Endothelial cell of umbilical vein (primary cell): ENCODE measurements around the gene LRRC47. TPM values are rescaled to one million over a fixed set of nuclear protein-coding genes. Genes with fewer than 3 reads are reported as not detected.

ENCODE experiments used
- BruUV-seq: library from RNA; stranded (reverse); fragments of 400-500 nt; replicated peaks from 2 replicates; lab custom pipeline; 2021; lab: Mats Ljungman, UMichigan
- CTCF ChIA-PET: fragments of 300-600, 350-600 bp; sonication (Branson Sonifier 250); formaldehyde crosslinking; loops from one replicate; lab custom pipeline; 2021; ENCODE audit warnings: antibody characterized with exemption, inconsistent platforms; lab: Charles Lee
- POLR2A ChIA-PET: fragments of 300-600, 350-600 bp; sonication (Branson Sonifier 250); formaldehyde crosslinking; loops from one replicate; lab custom pipeline; 2021; ENCODE audit warnings: antibody characterized with exemption, inconsistent platforms; lab: Charles Lee
- DNase-seq: peaks from one replicate; pipeline ENCODE4 v3.0.0-alpha.2; 2011; ENCODE audit warnings: low read depth, low spot score
- FAIRE-seq: peaks from 2 replicates; lab custom pipeline; 2011; peaks lifted over from hg19 to GRCh38; lab: Jason Lieb, UNC
- H2AFZ ChIP-seq: 2 replicates; pipeline ENCODE4 v1.6.0; 2012; ENCODE audit warnings: low read depth, low read length, control low read depth, inconsistent platforms
- H3K27ac ChIP-seq: 2 replicates; pipeline ENCODE4 v1.5.1; 2011; ENCODE audit warnings: low read depth, mild to moderate bottlenecking, control low read depth, low read length, moderate library complexity; ENCODE audit not compliant: insufficient read depth
- H3K27me3 ChIP-seq, 2 experiments: 2 replicates each; pipeline versions ENCODE4 v1.6.0 to v1.6.1; 2011; ENCODE audit warnings: low read length in 2 of 2, mixed read lengths in 1 of 2; ENCODE audit not compliant: control insufficient read depth in 2 of 2, insufficient read depth in 2 of 2
- H3K36me3 ChIP-seq, 2 experiments: 2 replicates in 1 of 2; 3 replicates in 1 of 2; pipeline ENCODE4 v1.5.1; 2011; ENCODE audit warnings: low read length in 2 of 2, mild to moderate bottlenecking in 1 of 2, moderate library complexity in 1 of 2; ENCODE audit not compliant: control insufficient read depth in 2 of 2, insufficient read depth in 2 of 2; ENCODE audit errors: extremely low read depth in 1 of 2
- H3K4me1 ChIP-seq: 3 replicates; pipeline ENCODE4 v1.5.1; 2011; ENCODE audit warnings: mild to moderate bottlenecking, low read length; ENCODE audit not compliant: control insufficient read depth, insufficient read depth; ENCODE audit errors: extremely low read depth
- H3K4me2 ChIP-seq: 2 replicates; pipeline ENCODE4 v1.6.1; 2011; ENCODE audit warnings: low read length, control low read depth, mixed read lengths; ENCODE audit not compliant: insufficient read depth
- H3K4me3 ChIP-seq, 3 experiments: fragments of 200-600 bp in 1 of 3; sonication (generic), shearing (Covaris generic) in 1 of 3; replicated peaks in 1 of 3; 2 replicates each; pipeline ENCODE4 v1.5.1; 2011 to 2016; ENCODE audit warnings: control low read depth in 3 of 3, low read length in 3 of 3, mild to moderate bottlenecking in 2 of 3, inconsistent platforms in 1 of 3, low read depth in 1 of 3, moderate library complexity in 1 of 3; ENCODE audit not compliant: insufficient read depth in 1 of 3
- H3K79me2 ChIP-seq: 2 replicates; pipeline ENCODE4 v1.6.0; 2012; ENCODE audit warnings: low read length, inconsistent platforms; ENCODE audit not compliant: control insufficient read depth, insufficient read depth
- H3K9ac ChIP-seq: replicated peaks from 2 replicates; pipeline ENCODE3; 2011; ENCODE audit warnings: low read length, control low read depth; ENCODE audit not compliant: insufficient read depth; ENCODE audit errors: extremely low read depth
- H3K9me1 ChIP-seq: replicated peaks from 3 replicates; pipeline ENCODE4 v1.6.0; 2011; ENCODE audit warnings: mild to moderate bottlenecking, low read length; ENCODE audit not compliant: control insufficient read depth, insufficient read depth; ENCODE audit errors: extremely low read depth
- H3K9me3 ChIP-seq: replicated peaks from 2 replicates; pipeline ENCODE4 v1.5.1; 2012; ENCODE audit warnings: low read length, inconsistent platforms; ENCODE audit not compliant: control insufficient read depth, insufficient read depth
- H4K20me1 ChIP-seq: replicated peaks from 2 replicates; pipeline ENCODE3; 2011; ENCODE audit warnings: mild to moderate bottlenecking, low read length; ENCODE audit not compliant: control insufficient read depth, insufficient read depth; ENCODE audit errors: extremely low read depth
- EZH2 ChIP-seq: IDR thresholded peaks from 2 replicates; pipeline ENCODE4 v1.6.1; 2012; ENCODE audit warnings: borderline replicate concordance, low read depth, mild to moderate bottlenecking, moderate library complexity, low read length, inconsistent platforms; ENCODE audit not compliant: severe bottlenecking
- FOS ChIP-seq: IDR thresholded peaks from 2 replicates; pipeline ENCODE4 v1.6.1; 2011; ENCODE audit warnings: mild to moderate bottlenecking, low read length, moderate library complexity, borderline replicate concordance; ENCODE audit not compliant: insufficient read depth
- GATA2 ChIP-seq: IDR thresholded peaks from 2 replicates; pipeline ENCODE4 v1.7.0; 2011; ENCODE audit warnings: low read depth, mild to moderate bottlenecking, moderate library complexity, mixed read lengths, low read length; ENCODE audit not compliant: insufficient read length, insufficient read depth
- JUN ChIP-seq: IDR thresholded peaks from 2 replicates; pipeline ENCODE4 v1.6.1; 2011; ENCODE audit warnings: borderline replicate concordance, low read depth; ENCODE audit not compliant: insufficient read length, insufficient read depth
- MYC ChIP-seq: IDR thresholded peaks from one replicate; pipeline ENCODE4 v1.6.1; 2011; ENCODE audit warnings: mild to moderate bottlenecking, low read depth, low read length
- POLR2AphosphoS5 ChIP-seq: IDR thresholded peaks from 2 replicates; pipeline ENCODE4 v1.6.1; 2012; ENCODE audit warnings: low read depth, mild to moderate bottlenecking, control low read depth, low read length, moderate library complexity; ENCODE audit not compliant: insufficient read depth
- dilution Hi-C: fragments of 300-500 bp; cut with MboI; formaldehyde crosslinking; loops from one replicate; pipeline ENCODE4 v1.15.0; 2019; ENCODE audit warnings: low sequenced_read_pairs; ENCODE audit not compliant: extremely low pct_ligation_motif_present
- intact Hi-C: fragments of 100-400 bp; cut with micrococcal nuclease; formaldehyde crosslinking; loops from one replicate; pipeline ENCODE4 v1.10.0; 2022
- polyA plus RNA-seq, 4 experiments: library from polyadenylated mRNA; depleted of rRNA in 3 of 4; stranded (reverse) in 3 of 4; unstranded in 1 of 4; fragments of >200 nt; gene quantifications; 2 replicates each; pipeline versions ENCODE4 v1.2.1 to v1.2.3, GENCODE V29; 2011 to 2012; ENCODE audit warnings: missing spikeins in 1 of 4
- small RNA-seq: library from RNA; depleted of rRNA; stranded (forward); fragments of <200 nt; gene quantifications from one replicate; pipeline ENCODE3, GENCODE V24; 2012; ENCODE audit warnings: low replicate concordance, low read depth; ENCODE audit not compliant: insufficient read depth, insufficient read length
- total RNA-seq: library from RNA; stranded (reverse); gene quantifications from 2 replicates; pipeline ENCODE4 v1.2.3, GENCODE V29; 2021

The LRRC47 gene
- total and polyA plus RNA-seq, 2 donors (not counting 3 experiments of a cell fraction or from before 2014, with no cell fraction given), result 23.7 to 42.5 TPM

DNA sequence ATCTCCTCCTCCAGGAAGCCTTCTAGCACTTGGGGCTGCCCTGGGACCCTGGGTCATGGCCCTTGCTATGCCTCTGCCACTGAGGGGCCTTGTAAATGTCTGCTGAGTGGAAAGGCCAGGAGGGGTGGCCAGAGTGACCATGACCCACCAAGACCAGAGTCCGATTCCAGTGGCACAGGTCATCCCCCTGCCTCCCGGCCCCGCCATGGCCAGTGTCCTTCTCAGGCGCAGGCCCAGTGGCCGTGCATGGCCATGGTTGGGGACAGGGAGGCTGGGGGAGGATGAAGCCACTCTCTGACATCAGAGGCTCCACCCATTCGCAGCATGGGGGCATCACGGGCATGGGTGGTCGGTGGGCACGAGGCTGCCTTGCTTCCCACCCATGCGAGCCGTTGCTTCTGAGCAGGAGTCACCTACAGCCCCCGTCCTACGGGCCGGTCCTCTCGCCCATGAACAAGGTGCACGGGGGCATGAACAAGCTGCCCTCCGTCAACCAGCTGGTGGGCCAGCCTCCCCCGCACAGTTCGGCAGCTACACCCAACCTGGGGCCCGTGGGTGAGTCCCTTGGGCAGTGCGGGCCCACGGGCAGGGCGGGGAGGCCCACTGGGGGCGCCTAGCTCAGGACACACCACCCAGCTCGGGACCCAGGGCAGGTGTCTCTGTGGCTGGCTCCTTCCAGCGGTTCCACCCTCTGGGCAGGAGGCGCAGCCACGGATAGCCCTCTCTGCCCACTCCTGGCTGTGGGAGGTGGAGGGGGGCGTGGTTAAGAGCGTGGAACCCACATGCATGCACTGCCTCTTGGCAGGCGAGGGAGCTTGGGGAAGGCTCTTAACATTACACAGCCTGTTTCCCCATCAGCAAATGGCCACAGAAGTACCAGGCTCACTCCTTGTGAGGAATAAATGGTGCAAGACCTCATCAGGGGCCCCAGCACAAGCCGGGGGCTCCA is 66.4 kb downstream of the LRRC47 start:
- ChIA-PET CTCF (interaction anchor here (1.0 kb wide), 1 partner anchor 9 kb away, joined by 3 read pairs; no protein-coding TSS in a partner anchor), POLR2A (no interaction called here)
- intact Hi-C loops (no loop called here), dilution Hi-C loops (no loop called here)
- FAIRE-seq (no peak), DNase-seq (no peak)
- BruUV-seq, result no TSS peak
- no peak overlapping the region for H3K27ac ChIP-seq
- no peaks in the 10 kb centered on the region for H3K9me1 ChIP-seq
- TF ChIP-seq POLR2AphosphoS5, result no peak
- no peak for TF ChIP-seq FOS
- no peak for TF ChIP-seq EZH2
- TF ChIP-seq MYC, result no peak
- TF ChIP-seq GATA2, result no peak
- TF ChIP-seq JUN, result no peak
- H3K4me3 ChIP-seq, result no peak overlapping the region
- H3K4me2 ChIP-seq, result no peak overlapping the region
- no peak overlapping the region for H2AFZ ChIP-seq
- no peaks in the 10 kb centered on the region for H3K27me3 ChIP-seq
- H3K79me2 ChIP-seq, result no peaks in the 10 kb centered on the region
- H3K9me3 ChIP-seq, result no peaks in the 10 kb centered on the region
- no peaks in the 10 kb centered on the region for H3K36me3 ChIP-seq
- H4K20me1 ChIP-seq, result no peaks in the 10 kb centered on the region
- H3K9ac ChIP-seq, result no peak overlapping the region
- no peaks in the 10 kb centered on the region for H3K4me1 ChIP-seq

Small RNA genes within 50 kb of the gene (small RNA-seq; reads per million reads assigned to genes)
- gene RF02197, result not detected
- gene RN7SL574P, result not detected

Other genes starting within 250 kb of the LRRC47 start
- gene MEGF6, start 185.0 kb downstream of the LRRC47 start, total RNA-seq, result 47.4 and 63.7 TPM in 2 replicates
- gene MEGF6, start 185.0 kb downstream of the LRRC47 start, polyA plus RNA-seq, result 22.5 and 31.7 TPM in 2 replicates
- gene TPRG1L, start 171.5 kb downstream of the LRRC47 start, total RNA-seq, result 46.2 and 53.8 TPM in 2 replicates
- 50.5 and 52.3 TPM in 2 replicates for gene TPRG1L, start 171.5 kb downstream of the LRRC47 start, polyA plus RNA-seq
- gene WRAP73, start 146.4 kb downstream of the LRRC47 start, total RNA-seq, result 23.0 and 27.7 TPM in 2 replicates
- 50.7 and 59.2 TPM in 2 replicates for gene WRAP73, start 146.4 kb downstream of the LRRC47 start, polyA plus RNA-seq
- 0.15 TPM in 1 of 2 replicates, not detected in the other for gene TP73, start 144.0 kb downstream of the LRRC47 start, total RNA-seq
- gene TP73, start 144.0 kb downstream of the LRRC47 start, polyA plus RNA-seq, result 0.03 and 0.10 TPM in 2 replicates
- gene CCDC27, start 44.0 kb downstream of the LRRC47 start, total RNA-seq, result not detected in 2 replicates
- not detected in 2 replicates for gene CCDC27, start 44.0 kb downstream of the LRRC47 start, polyA plus RNA-seq
- gene SMIM1, start 23.7 kb downstream of the LRRC47 start, total RNA-seq, result 1.2 and 2.9 TPM in 2 replicates
- 1.4 and 5.1 TPM in 2 replicates for gene SMIM1, start 23.7 kb downstream of the LRRC47 start, polyA plus RNA-seq
- 41.8 and 43.0 TPM in 2 replicates for gene CEP104, start 60.7 kb upstream of the LRRC47 start, total RNA-seq
- 12.4 and 16.3 TPM in 2 replicates for gene CEP104, start 60.7 kb upstream of the LRRC47 start, polyA plus RNA-seq
- gene DFFB, start 61.0 kb upstream of the LRRC47 start, total RNA-seq, result 10.6 and 11.7 TPM in 2 replicates
- 9.4 and 11.8 TPM in 2 replicates for gene DFFB, start 61.0 kb upstream of the LRRC47 start, polyA plus RNA-seq
- 27.6 and 28.0 TPM in 2 replicates for gene C1orf174, start 103.8 kb upstream of the LRRC47 start, total RNA-seq
- gene C1orf174, start 103.8 kb upstream of the LRRC47 start, polyA plus RNA-seq, result 28.6 and 31.7 TPM in 2 replicates